ENCODE results near the gene FLNC.

FLNC gene

DNA sequence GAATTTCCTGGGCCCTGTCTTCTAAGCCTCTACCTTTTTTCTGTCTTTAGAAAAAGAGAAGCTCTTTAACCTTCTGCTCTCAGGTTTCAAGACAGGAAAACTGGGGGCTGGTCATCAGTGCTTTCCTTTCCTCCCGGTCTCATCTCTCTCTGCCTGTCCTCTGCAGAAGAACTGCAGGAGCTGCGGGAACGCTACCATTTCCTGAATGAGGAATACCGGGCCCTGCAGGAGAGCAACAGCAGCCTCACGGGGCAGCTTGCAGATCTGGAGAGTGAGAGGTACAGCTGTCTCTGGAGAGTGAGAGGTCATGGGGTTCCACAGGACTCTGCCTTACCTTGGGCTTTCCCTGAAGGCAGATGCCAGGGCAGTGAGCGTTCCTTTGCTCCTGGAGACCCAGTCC, 25.7 kb upstream of the FLNC start:
- no peak for DNase-seq (ENCODE audit: low read depth)
- no peak overlapping the region for H3K4me3 ChIP-seq (replicated peaks; ENCODE audit: low read depth, low read length)
- TF ChIP-seq CTCF (IDR thresholded peaks at IDR 0.05; ENCODE audit: low read length, missing control alignments): no peak

- no peak overlapping the region for H3K4me3 ChIP-seq (replicated peaks; ENCODE audit: low read depth, low read length)
- TF ChIP-seq CTCF (IDR thresholded peaks at IDR 0.05; ENCODE audit: low read length, missing control alignments): no peak
- no peak for DNase-seq (ENCODE audit: low read depth)
These were observed 25.0 kb upstream of the FLNC start for GRCh38 chr7:128805225-128805624.

DNA sequence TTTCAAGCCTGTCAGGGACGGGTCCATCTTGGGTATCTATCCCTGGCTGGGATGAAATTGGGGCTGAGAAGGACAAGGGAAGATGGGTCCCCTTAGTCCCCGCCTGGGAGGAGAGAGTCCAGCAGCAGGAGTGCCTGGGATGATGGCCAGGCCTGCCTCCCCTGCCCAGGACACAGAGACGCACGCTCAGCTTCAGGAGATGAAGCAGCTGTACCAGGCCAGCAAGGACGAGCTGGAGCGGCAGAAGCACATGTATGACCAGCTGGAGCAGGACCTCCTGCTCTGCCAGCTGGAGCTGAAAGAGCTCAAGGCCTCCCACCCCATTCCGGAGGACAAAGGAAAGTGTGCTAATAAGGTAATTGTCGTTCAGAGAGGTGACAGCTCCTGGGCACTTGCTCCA, 23.0 kb upstream of the FLNC start:
- DNase-seq (ENCODE audit: low read depth): no peak
- TF ChIP-seq CTCF (IDR thresholded peaks at IDR 0.05; ENCODE audit: low read length, missing control alignments): no peak

GRCh38 chr7:128809363-128809762, 20.8 kb upstream of the FLNC start:
- TF ChIP-seq CTCF (IDR thresholded peaks at IDR 0.05; ENCODE audit: low read length, missing control alignments): no peak
- H3K4me3 ChIP-seq (replicated peaks; ENCODE audit: low read depth, low read length): no peak overlapping the region
- no peak for DNase-seq (ENCODE audit: low read depth)

More for the DNA sequence above, 23.0 kb upstream of the FLNC start:
- H3K4me3 ChIP-seq (replicated peaks; ENCODE audit: low read depth, low read length): no peak overlapping the region

DNA sequence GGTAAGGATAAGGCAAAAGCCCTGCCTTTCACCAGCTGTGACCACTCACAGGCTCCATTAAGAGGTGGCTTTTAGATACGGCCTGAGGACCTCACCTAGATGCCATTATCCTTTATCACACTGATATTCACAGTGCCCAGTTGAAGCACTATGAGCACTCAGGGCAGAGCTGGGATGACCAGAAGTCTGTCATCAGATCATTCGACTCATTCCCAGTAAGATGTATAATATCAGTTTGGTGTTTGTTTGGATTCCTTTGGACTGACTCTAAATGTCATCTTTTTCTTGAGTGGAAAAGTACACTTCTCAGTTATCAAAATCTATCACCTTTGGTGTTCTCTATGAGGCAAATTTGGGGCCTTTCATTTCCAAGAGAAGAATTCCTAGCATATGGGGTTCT, 19.7 kb upstream of the FLNC start:
- no peak for DNase-seq (ENCODE audit: low read depth)
- no peak for TF ChIP-seq CTCF (IDR thresholded peaks at IDR 0.05; ENCODE audit: low read length, missing control alignments)
- H3K4me3 ChIP-seq (replicated peaks; ENCODE audit: low read depth, low read length): no peak overlapping the region

DNA sequence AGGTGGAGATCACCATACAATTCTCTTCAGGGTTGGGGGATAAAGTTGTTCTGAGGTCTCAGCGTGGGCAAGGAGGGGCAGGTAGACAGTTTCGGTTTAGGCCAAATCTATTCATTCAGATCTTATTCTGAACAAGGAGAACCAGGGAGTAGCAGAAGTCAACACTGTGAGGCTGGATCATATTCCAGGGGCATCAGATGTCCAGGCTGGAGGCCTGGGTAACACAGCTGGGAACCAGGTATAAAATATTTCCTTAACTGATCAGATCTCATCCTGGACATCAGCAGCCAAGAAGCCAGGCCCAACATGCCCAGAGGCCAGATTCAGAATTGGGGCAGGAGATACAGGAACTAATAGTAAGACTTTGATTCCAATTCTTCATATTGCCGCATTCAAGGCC, 19.2 kb upstream of the FLNC start:
- no peak for DNase-seq (ENCODE audit: low read depth)
- H3K4me3 ChIP-seq (replicated peaks; ENCODE audit: low read depth, low read length): no peak overlapping the region
- TF ChIP-seq CTCF (IDR thresholded peaks at IDR 0.05; ENCODE audit: low read length, missing control alignments): no peak

DNA sequence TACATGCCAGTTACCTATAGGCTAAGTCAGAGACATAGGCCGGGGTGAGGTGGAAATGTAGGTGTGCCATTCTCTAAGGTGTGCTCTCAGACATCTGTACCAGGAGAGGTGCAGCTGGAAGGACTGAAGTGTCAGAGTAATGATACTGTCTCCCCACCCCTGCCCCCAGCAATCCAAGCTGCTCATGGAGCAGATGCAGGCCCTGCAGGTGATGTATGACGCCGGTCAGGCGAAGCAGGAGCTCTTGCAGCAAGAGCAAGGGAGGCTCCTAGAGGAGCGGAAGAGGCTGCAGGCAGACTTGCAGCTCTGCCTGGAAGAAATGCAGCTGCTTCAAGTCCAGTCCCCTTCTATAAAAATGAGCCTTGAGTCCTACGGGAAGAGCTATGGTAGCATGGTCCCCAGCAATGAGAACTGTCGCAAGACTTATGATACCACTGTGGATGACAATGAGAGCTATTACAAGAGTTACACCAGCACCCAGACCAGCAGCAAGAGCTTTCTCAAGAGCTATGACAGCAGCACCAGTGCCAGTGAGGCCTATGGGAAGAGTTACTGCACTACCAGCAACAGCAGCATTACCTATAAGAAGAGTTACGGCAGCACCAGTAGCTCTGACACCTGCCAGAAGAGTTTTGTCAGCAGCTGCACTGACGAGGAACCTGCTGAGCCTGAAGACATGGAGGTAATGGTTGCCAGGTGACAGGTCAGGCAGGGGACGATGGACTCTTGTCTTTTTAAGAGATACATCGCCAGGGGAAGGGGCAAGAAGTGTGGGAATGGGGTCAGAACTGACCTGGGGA, 18.4 kb upstream of the FLNC start:
- no peak overlapping the region for H3K4me3 ChIP-seq (replicated peaks; ENCODE audit: low read depth, low read length)
- DNase-seq (ENCODE audit: low read depth): no peak

More for the DNA sequence above, 18.4 kb upstream of the FLNC start:
- TF ChIP-seq CTCF (IDR thresholded peaks at IDR 0.05; ENCODE audit: low read length, missing control alignments): no peak
